ENCODE measurements around the gene MST1.

Gene MST1

GRCh38 chr3:49657208-49657915 is 31.9 kb downstream of the MST1 start:
- peaks cover 28% of the 10 kb centered on the region for H3K4me1 Mint-ChIP-seq
- TF ChIP-seq, protein P1, sequence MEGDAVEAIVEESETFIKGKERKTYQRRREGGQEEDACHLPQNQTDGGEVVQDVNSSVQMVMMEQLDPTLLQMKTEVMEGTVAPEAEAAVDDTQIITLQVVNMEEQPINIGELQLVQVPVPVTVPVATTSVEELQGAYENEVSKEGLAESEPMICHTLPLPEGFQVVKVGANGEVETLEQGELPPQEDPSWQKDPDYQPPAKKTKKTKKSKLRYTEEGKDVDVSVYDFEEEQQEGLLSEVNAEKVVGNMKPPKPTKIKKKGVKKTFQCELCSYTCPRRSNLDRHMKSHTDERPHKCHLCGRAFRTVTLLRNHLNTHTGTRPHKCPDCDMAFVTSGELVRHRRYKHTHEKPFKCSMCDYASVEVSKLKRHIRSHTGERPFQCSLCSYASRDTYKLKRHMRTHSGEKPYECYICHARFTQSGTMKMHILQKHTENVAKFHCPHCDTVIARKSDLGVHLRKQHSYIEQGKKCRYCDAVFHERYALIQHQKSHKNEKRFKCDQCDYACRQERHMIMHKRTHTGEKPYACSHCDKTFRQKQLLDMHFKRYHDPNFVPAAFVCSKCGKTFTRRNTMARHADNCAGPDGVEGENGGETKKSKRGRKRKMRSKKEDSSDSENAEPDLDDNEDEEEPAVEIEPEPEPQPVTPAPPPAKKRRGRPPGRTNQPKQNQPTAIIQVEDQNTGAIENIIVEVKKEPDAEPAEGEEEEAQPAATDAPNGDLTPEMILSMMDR (IDR thresholded peaks at IDR 0.05; ENCODE audit: unreplicated experiment in 3 of 3): no peak
- H3K9me3 Mint-ChIP-seq: no peaks in the 10 kb centered on the region
- H3K27ac Mint-ChIP-seq: no peak overlapping the region
- no peaks in the 10 kb centered on the region for H3K27me3 Mint-ChIP-seq (ENCODE audit: low read depth)
- no peak overlapping the region for H3K4me3 Mint-ChIP-seq
- H3K36me3 Mint-ChIP-seq (ENCODE audit: low read depth): no peaks in the 10 kb centered on the region

DNA sequence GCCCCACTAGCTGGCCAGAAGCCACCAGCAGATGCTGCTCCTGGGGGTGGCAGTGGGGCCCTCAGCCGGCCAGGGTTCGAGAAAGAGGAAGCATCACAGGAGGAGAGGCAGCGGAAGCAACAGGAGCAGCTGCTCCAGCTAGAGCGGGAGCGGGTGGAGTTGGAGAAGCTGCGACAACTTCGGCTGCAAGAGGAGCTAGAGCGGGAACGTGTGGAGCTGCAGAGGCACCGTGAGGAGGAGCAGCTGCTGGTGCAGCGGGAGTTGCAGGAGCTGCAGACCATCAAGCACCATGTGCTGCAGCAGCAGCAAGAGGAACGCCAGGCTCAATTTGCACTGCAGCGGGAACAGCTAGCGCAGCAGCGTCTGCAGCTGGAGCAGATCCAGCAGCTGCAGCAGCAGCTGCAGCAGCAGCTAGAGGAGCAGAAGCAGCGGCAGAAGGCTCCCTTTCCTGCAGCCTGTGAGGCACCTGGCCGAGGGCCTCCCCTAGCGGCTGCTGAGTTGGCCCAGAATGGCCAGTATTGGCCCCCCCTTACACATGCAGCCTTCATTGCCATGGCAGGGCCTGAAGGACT is 32.6 kb downstream of the MST1 start:
- Mint-ChIP-seq H3K4me1 (peaks cover 28% of the 10 kb centered on the region), H3K9me3 (no peaks in the 10 kb centered on the region), H3K27ac (no peak overlapping the region), H3K4me3 (no peak overlapping the region), H3K36me3 (ENCODE audit: low read depth) (no peaks in the 10 kb centered on the region), H3K27me3 (ENCODE audit: low read depth) (no peaks in the 10 kb centered on the region)
- TF ChIP-seq, protein P1 (IDR thresholded peaks at IDR 0.05; ENCODE audit: unreplicated experiment in 3 of 3): no peak

GRCh38 chr3:49655731-49656285 is 33.5 kb downstream of the MST1 start:
- no peaks in the 10 kb centered on the region for H3K36me3 Mint-ChIP-seq (ENCODE audit: low read depth)
- TF ChIP-seq, protein P1 (IDR thresholded peaks at IDR 0.05; ENCODE audit: unreplicated experiment in 3 of 3): no peak
- H3K27ac Mint-ChIP-seq: no peak overlapping the region
- no peak overlapping the region for H3K4me3 Mint-ChIP-seq
- peaks cover 28% of the 10 kb centered on the region for H3K4me1 Mint-ChIP-seq
- no peaks in the 10 kb centered on the region for H3K27me3 Mint-ChIP-seq (ENCODE audit: low read depth)
- H3K9me3 Mint-ChIP-seq: no peaks in the 10 kb centered on the region

DNA sequence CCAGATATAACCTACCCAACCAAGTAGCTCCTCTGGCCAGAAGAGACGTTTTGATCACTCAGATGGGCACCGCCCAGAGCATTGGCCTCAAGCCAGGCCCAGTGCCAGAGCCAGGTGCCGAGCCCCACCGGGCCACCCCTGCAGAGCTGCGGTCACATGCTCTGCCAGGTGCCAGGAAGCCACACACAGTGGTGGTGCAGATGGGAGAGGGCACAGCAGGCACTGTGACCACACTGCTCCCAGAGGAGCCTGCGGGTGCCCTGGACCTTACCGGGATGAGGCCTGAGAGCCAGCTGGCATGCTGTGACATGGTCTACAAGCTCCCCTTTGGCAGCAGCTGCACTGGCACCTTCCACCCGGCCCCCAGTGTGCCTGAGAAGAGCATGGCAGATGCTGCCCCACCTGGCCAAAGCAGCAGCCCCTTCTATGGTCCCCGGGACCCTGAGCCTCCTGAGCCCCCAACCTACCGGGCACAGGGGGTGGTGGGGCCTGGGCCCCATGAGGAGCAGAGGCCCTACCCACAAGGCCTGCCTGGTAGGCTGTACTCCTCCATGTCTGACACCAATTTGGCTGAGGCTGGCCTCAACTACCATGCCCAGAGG is 34.2 kb downstream of the MST1 start:
- TF ChIP-seq, protein P1 (IDR thresholded peaks at IDR 0.05; ENCODE audit: unreplicated experiment in 3 of 3): no peak
- Mint-ChIP-seq H3K4me1 (peaks cover 32% of the 10 kb centered on the region), H3K27ac (no peak overlapping the region), H3K9me3 (no peaks in the 10 kb centered on the region), H3K36me3 (ENCODE audit: low read depth) (no peaks in the 10 kb centered on the region), H3K27me3 (ENCODE audit: low read depth) (no peaks in the 10 kb centered on the region), H3K4me3 (no peak overlapping the region)

- Mint-ChIP-seq H3K4me3 (no peak overlapping the region), H3K27me3 (ENCODE audit: low read depth) (no peaks in the 10 kb centered on the region), H3K4me1 (peaks cover 33% of the 10 kb centered on the region), H3K9me3 (no peaks in the 10 kb centered on the region), H3K27ac (peak overlapping the region in 1 of 3 experiments; percentile 58), H3K36me3 (ENCODE audit: low read depth) (no peaks in the 10 kb centered on the region)
- TF ChIP-seq, protein P1 (IDR thresholded peaks at IDR 0.05; ENCODE audit: unreplicated experiment in 3 of 3): no peak
These were observed 35.0 kb downstream of the MST1 start for GRCh38 chr3:49654176-49654825.

Data from nephron (organoid).